NK-92 (cell line): ENCODE measurements around the gene RILPL2.
"Not testable (repeated sequence)": the region's sequence is repeated elsewhere in the genome, so short reads cannot be mapped to it uniquely, and the experiment has no call there.

ENCODE experiments used
- DNase-seq: peaks from one replicate; lab custom pipeline; 2025; ENCODE audit not compliant: unreplicated experiment; lab: John Stamatoyannopoulos, UW

Gene RILPL2, protein sequence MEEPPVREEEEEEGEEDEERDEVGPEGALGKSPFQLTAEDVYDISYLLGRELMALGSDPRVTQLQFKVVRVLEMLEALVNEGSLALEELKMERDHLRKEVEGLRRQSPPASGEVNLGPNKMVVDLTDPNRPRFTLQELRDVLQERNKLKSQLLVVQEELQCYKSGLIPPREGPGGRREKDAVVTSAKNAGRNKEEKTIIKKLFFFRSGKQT

DNA sequence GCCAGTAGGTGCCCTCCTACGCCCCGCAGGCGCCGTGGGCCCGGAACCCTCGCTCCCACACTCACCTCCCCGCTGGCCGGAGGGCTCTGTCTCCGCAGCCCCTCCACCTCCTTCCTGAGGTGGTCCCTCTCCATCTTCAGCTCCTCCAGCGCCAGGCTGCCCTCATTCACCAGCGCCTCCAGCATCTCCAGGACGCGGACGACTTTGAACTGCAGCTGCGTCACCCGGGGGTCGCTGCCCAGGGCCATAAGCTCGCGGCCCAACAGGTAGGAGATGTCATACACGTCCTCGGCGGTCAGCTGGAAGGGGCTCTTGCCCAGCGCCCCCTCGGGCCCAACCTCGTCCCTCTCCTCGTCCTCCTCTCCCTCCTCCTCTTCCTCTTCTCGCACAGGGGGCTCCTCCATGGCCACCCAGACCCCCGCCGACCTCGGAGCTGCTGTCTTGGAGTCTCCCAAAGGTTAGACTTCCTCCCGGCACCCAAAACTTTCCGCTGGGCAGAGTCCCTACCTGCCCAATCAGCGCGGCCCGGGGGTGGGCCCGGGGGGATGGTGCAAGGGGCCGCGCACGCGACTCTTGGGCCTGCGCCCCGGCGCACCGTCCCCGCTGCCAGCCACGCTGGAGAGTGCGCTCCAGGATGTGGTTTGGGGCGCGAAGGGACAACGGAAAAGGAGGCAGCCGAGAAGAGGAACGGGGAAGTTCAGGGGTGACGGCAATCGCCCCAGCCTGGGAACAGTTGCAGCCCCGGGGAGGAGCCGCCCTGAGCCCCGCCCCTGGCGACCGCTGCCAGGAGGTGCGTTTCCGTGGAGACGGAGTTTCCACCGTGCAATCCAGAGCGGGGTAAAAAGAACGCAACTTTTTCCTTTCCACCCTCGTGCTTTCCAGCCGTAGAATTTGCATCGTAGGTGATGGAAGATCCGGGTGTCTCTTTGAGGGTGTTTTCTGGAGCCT, at the start of gene RILPL2:
RILPL2 (minus strand) TSS at position 668 of the 948 bp plus-strand sequence; CDS start at position 404, 264 bp downstream.
- peak; percentile 45 for DNase-seq

DNA sequence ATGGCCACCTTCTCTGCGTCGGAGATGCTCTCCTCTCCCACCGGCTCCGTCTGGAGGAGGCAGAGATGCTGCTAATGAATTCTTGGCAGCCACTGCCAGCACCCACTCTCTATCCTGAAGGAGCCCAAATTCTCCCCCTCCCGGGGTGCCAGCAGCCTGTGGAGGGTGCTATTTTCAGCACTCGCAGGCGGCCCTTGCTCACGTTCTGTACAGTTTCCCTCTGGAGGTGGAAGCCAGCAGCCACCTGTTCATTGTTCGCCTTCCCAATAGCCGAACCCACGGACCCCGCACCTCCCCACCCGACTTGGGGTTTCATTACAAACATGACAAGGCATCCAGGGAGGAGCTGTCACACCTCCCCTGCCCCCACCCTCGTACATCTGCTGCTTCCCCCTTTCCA, 49.3 kb upstream of the RILPL2 start:
- no peak for DNase-seq

DNA sequence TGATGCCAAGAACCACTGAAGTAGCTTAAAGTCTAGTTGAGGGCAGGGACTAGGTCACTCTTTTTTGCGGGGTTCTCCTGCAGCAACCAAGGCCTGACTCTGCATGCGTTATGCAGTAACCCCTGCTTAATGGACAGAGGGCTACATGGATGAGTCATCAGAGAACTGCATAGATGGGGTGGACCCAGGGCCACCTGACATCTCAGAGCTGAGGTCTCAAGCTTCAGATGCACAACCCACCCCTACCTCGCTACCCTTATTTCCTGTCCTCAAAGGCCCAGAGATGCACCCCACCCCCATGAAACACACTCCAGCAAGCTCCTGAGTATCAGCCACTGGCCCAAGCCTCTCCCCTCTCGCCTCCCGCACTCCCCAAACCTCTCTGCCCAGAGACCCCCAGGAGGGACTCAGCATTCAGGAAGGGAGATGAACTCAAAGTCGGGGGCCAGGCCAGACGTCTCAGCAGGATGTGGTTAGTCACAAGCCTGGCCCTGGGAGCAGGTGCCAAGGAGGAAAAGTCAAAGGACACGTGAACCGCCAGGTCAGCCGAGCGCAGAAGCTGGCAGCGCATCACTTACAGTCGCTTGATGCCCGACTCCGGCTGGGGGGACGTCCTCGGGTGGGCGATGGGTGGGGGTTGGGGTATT, 47.2 kb upstream of the RILPL2 start:
- no peak for DNase-seq

DNA sequence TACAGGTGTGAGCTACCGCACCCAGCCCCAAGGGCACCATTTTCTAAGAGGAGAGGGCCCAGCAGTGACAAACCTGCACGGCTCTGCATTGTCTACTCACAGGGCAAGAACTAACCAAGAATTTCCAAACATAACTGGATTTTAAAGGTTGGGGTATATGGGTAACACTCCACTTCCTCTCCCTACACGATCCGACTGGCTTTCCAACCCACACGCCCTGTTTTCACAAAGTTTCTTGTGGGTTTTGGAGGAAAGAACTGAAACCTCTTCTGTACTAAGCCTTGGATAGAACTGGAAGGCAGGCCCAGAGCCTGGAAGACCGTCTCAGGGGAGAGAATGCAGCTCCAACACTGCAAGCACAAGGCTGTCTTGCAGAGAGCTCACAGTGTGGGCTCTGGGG, 46.4 kb upstream of the RILPL2 start:
- no peak for DNase-seq

DNA sequence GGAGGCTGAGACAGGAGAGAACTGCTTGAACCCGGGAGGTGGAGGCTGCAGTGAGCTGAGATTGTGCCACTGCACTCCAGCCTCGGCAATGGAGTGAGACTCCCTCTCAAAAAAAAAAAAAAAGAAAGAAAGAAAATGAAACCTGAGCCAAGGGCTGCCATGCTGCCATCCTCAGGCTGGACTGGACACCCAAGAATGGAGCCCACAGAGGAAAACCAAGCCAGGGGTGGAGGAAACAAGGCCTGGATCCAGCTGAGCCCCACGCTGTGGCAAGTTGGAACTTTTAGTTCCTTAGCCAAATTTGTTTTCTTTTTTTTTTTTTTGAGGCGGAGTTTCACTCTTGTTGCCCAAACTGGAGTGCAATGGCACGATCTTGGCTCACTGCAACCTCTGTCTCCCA, 44.8 kb upstream of the RILPL2 start:
- not testable (repeated sequence) for DNase-seq

DNA sequence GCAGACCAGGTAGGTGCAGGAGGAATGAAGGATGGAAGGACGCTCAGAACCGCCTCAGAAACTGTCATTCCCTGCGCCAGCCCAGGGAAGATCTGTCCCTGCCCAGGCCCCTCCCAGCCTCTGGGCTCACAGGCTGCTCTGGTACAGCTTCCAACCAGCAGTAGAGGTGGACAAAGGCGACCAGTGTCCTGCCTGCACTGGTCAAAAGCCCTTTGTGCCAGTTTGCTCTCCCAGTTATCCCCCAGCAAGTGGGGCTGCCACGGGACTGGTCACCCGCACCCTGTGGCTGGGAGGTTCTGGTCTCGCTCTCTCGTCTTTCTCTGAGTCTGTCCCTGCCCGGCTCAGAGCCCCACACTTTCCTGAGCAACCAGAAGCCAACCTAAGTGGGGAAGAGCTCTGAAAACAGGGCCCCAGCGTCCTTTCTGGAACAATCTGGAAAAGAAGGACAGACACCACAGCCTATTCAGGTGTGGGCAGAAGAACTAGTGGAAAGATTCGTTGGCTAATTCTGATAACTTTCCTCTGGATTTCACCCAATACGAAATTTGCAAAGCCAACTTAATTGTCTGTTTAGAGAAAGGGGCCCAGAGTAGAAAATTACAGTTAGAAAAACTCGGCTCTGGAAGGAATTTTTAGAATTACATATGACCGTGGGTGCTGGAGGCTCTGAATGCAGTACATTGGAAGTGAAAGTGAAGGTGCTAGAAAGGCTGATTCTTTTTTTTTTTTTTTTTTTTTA, 43.1 kb upstream of the RILPL2 start:
- no peak for DNase-seq

DNA sequence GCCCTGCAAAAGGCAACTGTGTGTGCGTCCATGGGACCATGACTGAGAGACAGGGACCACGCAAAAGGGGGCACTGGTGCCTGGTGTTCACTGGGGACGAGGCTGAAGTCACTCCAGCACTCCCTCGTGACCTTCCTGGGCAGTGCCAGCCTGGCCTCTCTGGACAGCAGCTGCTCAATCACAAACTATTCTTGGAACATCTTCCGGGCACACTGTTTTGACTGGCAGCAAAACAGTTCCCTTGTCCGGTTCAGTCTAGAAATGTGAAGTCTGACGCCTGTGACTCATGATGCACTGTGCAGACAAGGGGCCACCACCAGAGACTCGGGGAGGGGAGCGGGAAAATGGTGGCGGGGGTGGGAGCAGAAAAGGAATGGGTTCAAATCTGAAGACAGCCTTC, 42.3 kb upstream of the RILPL2 start:
- no peak for DNase-seq

DNA sequence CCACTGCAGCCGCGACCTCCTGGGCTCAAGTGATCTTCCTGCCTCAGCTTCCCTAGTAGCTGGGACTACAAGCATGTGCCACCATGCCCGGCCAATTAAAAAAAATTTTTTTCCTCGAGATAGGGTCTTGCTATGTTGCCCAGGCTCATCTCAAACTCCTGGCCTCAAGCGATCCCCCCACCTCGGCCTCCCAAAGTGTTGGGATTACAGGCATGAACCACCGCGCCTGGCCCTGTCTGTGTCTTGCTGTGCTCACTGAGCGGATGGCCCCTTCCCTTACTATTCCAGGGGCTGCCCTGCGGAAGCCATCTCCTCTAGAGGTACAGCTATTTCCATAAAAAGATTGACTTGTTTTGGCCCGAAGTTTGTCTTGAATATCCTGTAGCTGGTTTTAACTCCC, 41.6 kb upstream of the RILPL2 start:
- no peak for DNase-seq

DNA sequence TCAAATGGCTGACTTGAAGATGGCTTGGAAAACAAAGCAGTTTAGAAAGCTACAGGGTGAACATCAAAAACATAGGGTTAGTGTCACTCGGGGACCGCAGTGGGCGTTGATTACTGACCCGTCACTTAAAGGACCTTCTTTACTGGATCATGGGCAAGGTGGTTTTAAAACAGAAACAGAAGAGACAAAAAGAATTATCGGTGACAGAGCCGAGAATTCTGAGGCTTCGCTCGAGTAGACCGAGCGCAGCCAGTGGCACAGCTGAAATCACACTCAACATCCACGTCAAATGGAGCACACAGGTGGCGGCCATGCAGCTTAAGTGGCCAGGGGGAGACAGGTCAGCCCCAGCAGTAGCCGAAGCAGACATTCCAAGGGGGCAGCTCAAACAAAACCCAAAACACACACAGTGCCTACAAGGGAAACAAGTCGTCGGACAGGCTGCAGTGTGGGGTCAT, 38.8 kb upstream of the RILPL2 start:
- no peak for DNase-seq

DNA sequence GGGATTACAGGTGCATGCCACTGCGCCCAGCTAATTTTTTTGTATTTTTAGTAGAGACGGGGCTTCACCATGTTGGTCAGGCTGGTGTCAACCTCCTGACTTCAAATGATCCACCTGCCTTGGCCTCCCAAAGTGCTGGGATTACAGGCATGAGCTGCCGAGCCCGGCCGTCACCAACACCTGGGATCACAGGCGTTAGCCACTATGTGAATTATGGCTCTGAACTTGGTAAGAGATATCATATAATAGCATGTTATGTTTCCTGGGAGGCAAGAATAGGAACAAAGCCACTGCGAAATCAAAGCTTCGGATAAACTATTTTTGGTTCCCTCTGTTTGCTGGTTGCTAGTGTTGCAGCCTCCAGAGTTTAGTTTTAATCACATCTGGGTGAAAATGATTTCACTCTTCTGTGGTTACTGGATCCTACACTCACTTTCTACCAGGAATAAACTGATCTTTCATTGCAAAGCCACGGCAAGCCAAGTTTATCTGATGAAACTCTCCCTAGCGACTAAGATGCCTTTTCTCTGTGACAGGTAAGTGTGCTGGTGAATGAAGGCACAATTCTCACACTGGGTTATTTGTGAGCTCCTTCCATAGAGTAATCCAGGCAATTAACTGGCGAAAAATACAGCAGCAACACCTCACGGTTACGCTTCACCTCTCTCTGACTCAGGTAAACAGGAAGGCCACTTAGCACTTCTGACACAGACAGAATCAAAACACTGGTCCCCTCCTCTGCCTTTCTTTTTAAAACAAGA, 38.2 kb upstream of the RILPL2 start:
- DNase-seq: no peak

DNA sequence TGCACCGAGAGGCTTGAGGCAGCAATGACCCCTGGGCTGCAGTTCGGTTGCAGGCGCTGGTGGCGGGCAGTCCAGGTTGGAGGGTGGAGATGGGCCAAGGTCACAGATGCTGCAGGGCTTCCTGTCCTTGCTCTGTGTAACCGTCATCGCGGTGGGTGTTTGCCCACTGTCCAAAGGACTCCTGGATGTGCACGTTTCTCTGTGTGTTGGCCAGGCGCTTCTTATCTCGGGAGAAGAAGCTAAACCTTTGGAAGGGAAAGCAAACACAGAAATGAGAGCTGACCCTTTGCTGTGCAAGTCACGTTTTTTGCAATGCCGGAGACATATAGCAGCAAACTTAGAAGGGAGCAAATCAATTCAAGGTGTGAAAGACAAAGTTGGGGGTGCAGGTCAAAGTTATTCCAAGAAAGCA, 36.0 kb upstream of the RILPL2 start:
- DNase-seq: no peak

DNA sequence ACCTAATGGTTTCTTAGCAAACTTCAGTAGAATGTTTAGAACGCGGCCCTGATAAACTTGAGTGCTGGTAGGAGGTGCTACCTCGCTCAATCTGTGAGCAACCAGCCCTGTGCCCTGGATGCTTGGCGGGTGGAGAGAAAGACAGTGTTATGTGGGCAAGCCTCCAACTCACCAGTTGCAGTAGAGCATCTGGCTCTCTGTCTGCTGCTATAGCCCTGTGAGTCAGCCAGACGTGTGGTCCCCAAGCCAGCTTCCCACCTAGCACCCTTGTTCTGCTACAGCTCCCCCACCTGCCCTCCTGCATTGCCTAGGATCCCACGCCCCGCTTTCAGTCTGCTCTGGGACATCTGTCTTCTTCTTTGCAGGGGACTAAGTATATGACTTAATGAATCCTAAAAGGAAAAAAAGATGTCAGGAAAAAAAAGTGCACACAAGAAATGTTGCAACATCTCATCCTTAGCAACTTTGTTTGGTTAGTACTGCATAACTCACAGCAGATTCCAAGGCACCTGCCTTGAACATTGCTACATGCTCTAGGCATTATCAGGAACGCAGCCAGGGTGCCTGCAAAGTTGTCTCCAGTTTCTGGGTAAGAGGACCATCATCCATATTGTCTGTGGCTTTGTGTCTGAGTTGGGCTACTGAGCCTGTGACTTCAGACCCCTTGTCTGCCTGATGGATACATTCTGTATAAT, 35.0 kb upstream of the RILPL2 start:
- no peak for DNase-seq

DNA sequence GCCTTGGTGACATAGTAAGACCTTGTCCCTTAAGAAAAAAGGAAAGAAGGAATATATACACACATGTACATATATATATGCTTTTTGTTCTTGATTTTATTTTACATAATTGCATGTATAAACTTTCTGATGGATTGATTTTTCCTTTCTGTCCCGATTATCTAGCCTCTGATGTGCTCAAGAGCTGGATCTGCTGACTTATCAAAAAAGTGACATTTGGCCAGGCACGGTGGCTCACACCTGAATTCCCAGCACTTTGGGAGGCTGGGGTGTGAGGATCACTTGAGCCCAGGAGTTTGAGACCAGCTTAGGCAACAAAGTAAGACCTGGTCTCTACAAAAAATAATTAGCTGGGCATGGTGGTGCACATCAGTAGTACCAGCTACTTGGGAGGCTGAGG, 33.5 kb upstream of the RILPL2 start:
- DNase-seq: no peak

DNA sequence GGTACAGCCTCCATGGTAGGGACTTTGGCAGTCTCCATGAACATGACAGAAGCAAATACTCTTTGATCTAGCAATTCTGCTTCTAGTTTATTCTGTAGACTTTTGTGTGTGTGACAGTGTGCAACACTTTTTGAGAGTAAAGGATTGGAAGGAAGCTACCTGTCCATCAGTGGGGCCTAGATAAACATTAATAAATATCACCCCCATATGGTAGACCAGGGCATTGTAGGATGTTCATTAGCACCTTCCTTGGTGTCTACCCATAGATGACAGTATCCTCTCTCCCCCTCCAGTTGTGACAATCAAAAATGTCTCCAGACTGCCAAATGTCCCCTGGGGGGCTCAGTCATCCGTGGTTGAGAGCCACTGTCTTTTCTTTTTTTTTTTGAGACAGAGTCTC, 32.3 kb upstream of the RILPL2 start:
- DNase-seq: no peak

DNA sequence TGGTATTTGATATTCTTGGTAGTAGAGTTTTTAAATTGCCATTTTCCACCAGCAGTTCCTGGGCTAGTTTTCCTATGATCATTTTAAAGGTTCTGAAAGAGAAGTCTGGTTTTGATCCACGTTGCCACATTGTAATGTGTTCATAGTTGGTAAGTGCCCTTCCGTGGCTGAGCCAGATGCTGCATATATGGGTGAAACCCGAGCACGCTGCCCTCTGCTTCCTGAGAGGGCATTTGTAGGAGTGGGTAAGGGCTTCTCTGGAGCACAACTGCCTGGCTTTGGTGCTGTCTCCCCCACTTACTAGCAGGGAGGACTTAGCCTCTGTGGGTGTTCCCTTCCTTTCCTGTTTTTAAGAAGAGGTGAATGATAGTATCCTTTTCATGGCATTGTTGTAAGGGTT, 28.6 kb upstream of the RILPL2 start:
- no peak for DNase-seq

DNA sequence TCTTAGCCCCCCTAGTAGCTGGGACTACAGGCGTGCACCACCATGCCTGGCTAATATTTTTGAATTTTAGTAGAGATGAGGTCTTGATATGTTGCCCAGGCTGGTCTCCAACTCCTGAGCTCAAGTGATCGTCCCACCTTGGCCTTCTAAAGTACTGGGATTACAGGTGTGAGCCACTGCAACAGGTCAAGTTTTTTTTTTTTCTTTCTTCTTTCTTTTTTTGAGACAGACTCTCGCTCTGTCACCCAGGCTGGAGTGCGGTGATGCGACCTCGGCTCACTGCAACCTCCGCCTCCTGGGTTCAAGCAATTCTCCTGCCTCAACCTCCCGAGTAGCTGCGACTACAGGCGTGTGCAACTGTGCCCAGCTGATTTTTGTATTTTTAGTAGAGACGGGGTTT, 26.7 kb upstream of the RILPL2 start:
- not testable (repeated sequence) for DNase-seq

DNA sequence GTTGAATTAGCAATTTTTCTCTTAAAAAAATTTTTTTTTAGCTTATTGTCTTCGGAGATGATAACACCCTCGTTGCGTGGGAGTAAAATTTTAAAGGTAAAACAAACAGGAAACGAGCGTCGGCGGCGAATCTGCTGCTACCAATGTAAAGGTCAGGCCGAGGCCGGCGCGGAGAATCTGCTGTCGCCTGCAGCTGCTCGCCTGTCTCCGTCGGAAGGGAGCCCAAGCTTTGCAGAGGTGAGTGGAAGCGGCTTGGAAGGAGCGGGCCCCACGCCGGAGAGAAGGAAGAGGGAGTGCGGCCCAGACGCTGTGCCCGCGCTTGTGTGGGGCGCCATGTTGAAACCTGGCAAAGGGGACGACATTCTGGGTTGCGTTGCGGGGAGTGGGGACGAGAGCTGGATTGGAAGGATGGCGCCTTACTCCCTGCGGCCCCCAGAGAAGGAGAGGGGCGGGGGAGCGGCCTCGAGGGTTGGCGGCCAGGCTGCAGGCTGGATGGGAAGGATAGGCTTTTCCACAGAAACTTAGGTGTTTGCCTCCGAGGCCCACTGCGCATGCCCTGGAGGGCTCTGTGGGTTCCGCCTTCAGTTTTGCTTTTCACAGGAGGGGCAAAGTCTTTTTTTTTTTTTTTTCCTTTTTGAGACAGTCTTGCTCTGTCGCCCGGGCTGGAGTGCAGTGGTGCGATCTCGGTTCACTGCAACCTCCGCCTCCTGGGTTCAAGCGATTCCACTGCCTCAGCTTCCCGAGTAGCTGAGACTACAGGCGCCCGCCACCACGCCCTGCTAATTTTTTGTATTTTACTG, 21.7 kb upstream of the RILPL2 start, which contains the start of gene SNRNP35:
SNRNP35 (plus strand) TSS at position 160 of the 800 bp plus-strand sequence. CDS start 7,402 bp downstream, outside the sequence.
- no peak for DNase-seq

DNA sequence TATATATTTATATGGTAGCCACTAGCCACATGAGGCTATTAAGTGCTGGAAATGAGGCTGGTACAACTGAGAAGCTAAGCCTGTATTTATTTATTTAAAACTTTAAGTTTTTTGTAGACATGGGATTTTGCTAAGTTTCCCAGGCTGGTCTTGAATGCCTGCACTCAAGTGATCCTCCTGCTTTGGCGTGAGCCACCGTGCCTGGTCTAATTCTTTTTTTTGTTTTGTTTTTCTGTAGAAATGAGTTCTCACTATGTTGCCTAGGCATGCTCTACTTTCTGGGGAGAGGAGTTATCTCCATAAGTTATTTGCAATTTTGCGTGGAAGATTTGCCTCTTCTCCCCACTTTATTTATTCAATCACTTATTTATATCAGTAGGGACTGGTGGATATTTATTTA, 16.7 kb upstream of the RILPL2 start:
- no peak for DNase-seq

DNA sequence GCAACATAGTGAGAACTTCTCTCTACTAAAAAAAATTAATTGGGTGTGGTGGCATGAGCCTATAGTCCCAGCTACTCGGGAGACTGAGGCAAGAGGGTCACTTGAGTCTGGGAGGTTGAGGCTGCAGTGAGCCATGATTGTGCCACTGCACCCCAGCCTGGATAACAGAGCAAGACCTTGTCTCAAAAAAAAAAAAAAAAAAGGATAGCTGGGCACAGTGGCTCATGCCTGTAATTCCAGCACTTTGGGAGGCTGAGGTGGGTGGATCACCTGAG, 15.7 kb upstream of the RILPL2 start:
- not testable (repeated sequence) for DNase-seq
